Measurements from ENCODE around the gene CFP.
"Not testable (repeated sequence)": the region's sequence is repeated elsewhere in the genome, so short reads cannot be mapped to it uniquely, and the experiment has no call there.

Gene CFP

GRCh38 chrX:47637546-47638195, 7.9 kb upstream of the CFP start:
- DNase-seq: peak; percentile 34 to 53

GRCh38 chrX:47634871-47635575, 5.3 kb upstream of the CFP start:
- no peak for DNase-seq

GRCh38 chrX:47633689-47634590, 4.2 kb upstream of the CFP start:
- no peak for DNase-seq

GRCh38 chrX:47632666-47633065, 2.9 kb upstream of the CFP start:
- DNase-seq: no peak

- no peak for DNase-seq
Observed at GRCh38 chrX:47631676-47632075, 1.9 kb upstream of the CFP start.

GRCh38 chrX:47628982-47629381, 748 bp downstream of the CFP start:
- DNase-seq: no peak

- DNase-seq: no peak
Observed at GRCh38 chrX:47625365-47625764, 4.4 kb downstream of the CFP start.

- DNase-seq: peak; percentile 46
Observed at GRCh38 chrX:47623540-47624027, 6.1 kb downstream of the CFP start.

- DNase-seq: no peak
Observed at GRCh38 chrX:47621851-47622250, 7.9 kb downstream of the CFP start.

GRCh38 chrX:47620303-47620685, 9.4 kb downstream of the CFP start:
- DNase-seq: no peak

- peak; percentile 80 to 81 for DNase-seq
Observed at GRCh38 chrX:47619486-47620302, 10.0 kb downstream of the CFP start, which contains the start of gene SYN1. SYN1 (minus strand) TSS chrX:47619857; CDS start chrX:47619728, 129 bp downstream.

GRCh38 chrX:47618923-47619485, 10.7 kb downstream of the CFP start:
- DNase-seq: no peak

GRCh38 chrX:47614618-47615017, 15.1 kb downstream of the CFP start:
- no peak for DNase-seq

GRCh38 chrX:47613082-47613481, 16.6 kb downstream of the CFP start:
- no peak for DNase-seq

- no peak for DNase-seq
Observed at GRCh38 chrX:47612418-47612817, 17.3 kb downstream of the CFP start.

GRCh38 chrX:47611926-47612325, 17.8 kb downstream of the CFP start:
- DNase-seq: no peak

GRCh38 chrX:47611489-47611888, 18.2 kb downstream of the CFP start:
- no peak for DNase-seq

GRCh38 chrX:47610511-47610910, 19.2 kb downstream of the CFP start:
- DNase-seq: no peak

GRCh38 chrX:47608130-47608810, 21.5 kb downstream of the CFP start:
- DNase-seq: no peak

- no peak for DNase-seq
Observed at GRCh38 chrX:47607091-47607490, 22.6 kb downstream of the CFP start.

GRCh38 chrX:47605024-47605423, 24.7 kb downstream of the CFP start:
- DNase-seq: no peak

- DNase-seq: not testable (repeated sequence)
Observed at GRCh38 chrX:47603125-47603524, 26.6 kb downstream of the CFP start.

Data from stimulated activated CD4-positive, alpha-beta T cell treated with anti-CD3 and anti-CD28 coated beads, Interleukin-2, amount 100 ng/mL, for 24 hours (primary cell).